H1 (cell line): Measurements from ENCODE around the gene LBX2. TPM values are rescaled to one million over a fixed set of nuclear protein-coding genes. Genes with fewer than 3 reads are reported as not detected.
A peak's percentile ranks its signal among the peaks of the same experiment; 100 is the strongest.

Experiments used
- ATF2 ChIP-seq: IDR thresholded peaks from 2 replicates; pipeline ENCODE4 v1.6.1; 2012; ENCODE audit warnings: low read length, inconsistent platforms
- BRCA1 ChIP-seq: IDR thresholded peaks from 2 replicates; pipeline ENCODE4 v1.6.1; 2012; ENCODE audit warnings: low read depth, low read length, improper control_type of control experiment
- CEBPB ChIP-seq: IDR thresholded peaks from 2 replicates; pipeline ENCODE4 v1.6.1; 2012; ENCODE audit warnings: low read depth, low read length
- CHD2 ChIP-seq: IDR thresholded peaks from 2 replicates; pipeline ENCODE4 v1.6.1; 2012; ENCODE audit warnings: low read length, improper control_type of control experiment
- CREB1 ChIP-seq: IDR thresholded peaks from 2 replicates; pipeline ENCODE4 v1.6.1; 2012; ENCODE audit warnings: inconsistent platforms
- EGR1 ChIP-seq: IDR thresholded peaks from 2 replicates; pipeline ENCODE4 v1.6.1; 2011; ENCODE audit warnings: low read depth, low read length, borderline replicate concordance
- EZH2 ChIP-seq: fragments of 200-600 bp; sonication (generic); IDR thresholded peaks from 2 replicates; pipeline ENCODE4 v1.7.1; 2012; ENCODE audit warnings: low read depth, mild to moderate bottlenecking, moderate library complexity, low read length, inconsistent platforms; ENCODE audit not compliant: severe bottlenecking
- GABPA ChIP-seq: IDR thresholded peaks from 2 replicates; pipeline ENCODE4 v1.6.1; 2011; ENCODE audit warnings: mild to moderate bottlenecking, low read length, moderate library complexity, borderline replicate concordance; ENCODE audit not compliant: insufficient read depth
- HDAC6 ChIP-seq: IDR thresholded peaks from one replicate; pipeline ENCODE4 v1.7.1; 2012; ENCODE audit warnings: low read depth, mild to moderate bottlenecking, inconsistent platforms, low read length, moderate library complexity
- JUND ChIP-seq: IDR thresholded peaks from 2 replicates; pipeline ENCODE4 v1.6.1; 2011; ENCODE audit warnings: mild to moderate bottlenecking, improper control_type of control experiment, low read length
- KDM4A ChIP-seq: IDR thresholded peaks from one replicate; pipeline ENCODE4 v1.7.1; 2012; ENCODE audit warnings: low read depth, mild to moderate bottlenecking, moderate library complexity, low read length, inconsistent platforms; ENCODE audit not compliant: severe bottlenecking
- NANOG ChIP-seq: IDR thresholded peaks from 2 replicates; pipeline ENCODE4 v1.6.1; 2011; ENCODE audit warnings: low read length, low read depth, mild to moderate bottlenecking, inconsistent platforms; ENCODE audit not compliant: insufficient read depth, poor library complexity, severe bottlenecking
- RXRA ChIP-seq: IDR thresholded peaks from 2 replicates; pipeline ENCODE4 v1.6.1; 2011; ENCODE audit warnings: low read depth, mild to moderate bottlenecking, low read length, moderate library complexity; ENCODE audit not compliant: insufficient read depth
- SAP30 ChIP-seq: fragments of 300-600 bp; sonication (generic); IDR thresholded peaks from 2 replicates; pipeline ENCODE4 v1.7.1; 2012; ENCODE audit warnings: low read length, moderate library complexity, mild to moderate bottlenecking, inconsistent platforms; ENCODE audit not compliant: insufficient read depth, insufficient replicate concordance
- SIN3A ChIP-seq, 2 experiments: IDR thresholded peaks in 1 of 2; conservative IDR thresholded peaks in 1 of 2; 2 replicates each; pipeline ENCODE4 v1.6.1; 2011 to 2012; ENCODE audit warnings: low read length in 2 of 2, improper control_type of control experiment in 1 of 2, low read depth in 1 of 2, mild to moderate bottlenecking in 1 of 2
- SIRT6 ChIP-seq: IDR thresholded peaks from one replicate; pipeline ENCODE4 v1.7.1; 2012; ENCODE audit warnings: low read length, inconsistent platforms
- SP1 ChIP-seq: IDR thresholded peaks from 2 replicates; pipeline ENCODE4 v1.6.1; 2011; ENCODE audit warnings: low read depth, low read length
- polyA plus RNA-seq, 7 experiments: library from polyadenylated mRNA; depleted of rRNA in 3 of 7; stranded (reverse) in 5 of 7; unstranded in 2 of 7; fragments of >200 nt in 5 of 7; fragments of 200-250 nt in 2 of 7; gene quantifications; 1 replicate in 5 of 7; 2 replicates in 1 of 7; 4 replicates in 1 of 7; pipeline versions ENCODE4 v1.2.1 to v1.2.3, GENCODE V29; 2011 to 2013; ENCODE audit warnings: missing spikeins in 2 of 7, mixed read lengths in 2 of 7
- total RNA-seq: library from RNA; stranded (reverse); fragmentation: NEBNext Ultra II Directional; extraction: Animal tissue kit (Norgen Biotek cat#: 25700); gene quantifications from 2 replicates; pipeline ENCODE4 v1.2.1, GENCODE V29; 2021
- TF ChIP-seq, protein P1 (sequence below), 3 experiments: IDR thresholded peaks; 1 replicate in 2 of 3; 2 replicates in 1 of 3; pipeline versions ENCODE4 v1.5.1 to v1.6.1; 2011; ENCODE audit warnings: low read length in 3 of 3, mild to moderate bottlenecking in 3 of 3, inconsistent platforms in 2 of 3, low read depth in 1 of 3, moderate library complexity in 1 of 3; ENCODE audit not compliant: insufficient read depth in 1 of 3; ENCODE audit errors: control extremely low read depth in 1 of 3
- TF ChIP-seq, protein P2 (sequence below): IDR thresholded peaks from 2 replicates; pipeline ENCODE4 v1.6.1; 2011; ENCODE audit warnings: low read length, improper control_type of control experiment

Gene LBX2
- total and polyA plus RNA-seq, 2 of the 8 experiments (the other 6 are each of a cell fraction or from before 2014, with no cell fraction given) = 0.27 TPM; not detected in 1

DNA sequence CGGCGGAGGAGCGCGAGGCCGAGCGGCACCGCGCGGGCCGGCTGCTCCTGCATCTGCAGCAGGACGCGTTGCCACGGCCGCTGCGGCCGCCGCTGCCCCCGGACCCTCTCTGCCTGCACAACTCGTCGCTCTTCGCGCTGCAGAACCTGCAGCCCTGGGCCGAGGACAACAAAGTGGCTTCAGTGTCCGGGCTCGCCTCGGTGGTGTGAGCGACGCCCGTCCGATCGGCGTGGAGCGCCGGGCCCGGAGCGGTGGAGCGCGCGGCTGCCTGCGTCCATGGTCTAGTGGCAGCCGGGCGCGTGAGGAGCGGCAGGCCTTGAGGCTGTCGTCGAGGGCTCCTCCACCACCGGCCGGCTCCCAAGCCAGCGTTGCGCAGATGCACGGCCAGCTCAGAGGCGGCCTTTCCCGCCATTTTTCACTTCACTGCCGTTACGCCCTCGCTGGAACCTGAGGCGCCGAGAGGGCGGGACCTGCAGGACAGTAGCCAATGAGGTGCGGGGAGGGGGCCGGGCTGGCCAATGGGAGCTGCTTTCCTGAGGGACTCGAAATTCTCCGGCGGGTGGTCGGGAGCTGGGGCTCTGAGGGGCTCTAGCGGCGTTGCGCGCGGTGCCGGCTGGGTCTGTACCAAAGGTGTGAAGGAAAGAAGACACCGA is 16.7 kb upstream of the LBX2 start (continued):
- TF ChIP-seq EZH2 (peak; percentile 47), SAP30 (no peak), CREB1 (no peak), SP1 (peak; percentile 94), KDM4A (peak; percentile 99), SIN3A (conservative IDR thresholded peaks at IDR 0.05 in 1 of 2, IDR thresholded peaks at IDR 0.05 in 1 of 2; ENCODE audit: low read depth in 1 of 2, low read length in 2 of 2) (no peak), EGR1 (peak; percentile 26; the same call in 1 of the 2 replicates), ATF2 (no peak), SIRT6 (no peak), CHD2 (peak; percentile 80), CEBPB (no peak), NANOG (no peak), HDAC6 (no peak), JUND (no peak), RXRA (no peak), BRCA1 (no peak), GABPA (0 out of 2 replicates have a peak, but pooled peaks have one; percentile 11)
- TF ChIP-seq, protein P1, sequence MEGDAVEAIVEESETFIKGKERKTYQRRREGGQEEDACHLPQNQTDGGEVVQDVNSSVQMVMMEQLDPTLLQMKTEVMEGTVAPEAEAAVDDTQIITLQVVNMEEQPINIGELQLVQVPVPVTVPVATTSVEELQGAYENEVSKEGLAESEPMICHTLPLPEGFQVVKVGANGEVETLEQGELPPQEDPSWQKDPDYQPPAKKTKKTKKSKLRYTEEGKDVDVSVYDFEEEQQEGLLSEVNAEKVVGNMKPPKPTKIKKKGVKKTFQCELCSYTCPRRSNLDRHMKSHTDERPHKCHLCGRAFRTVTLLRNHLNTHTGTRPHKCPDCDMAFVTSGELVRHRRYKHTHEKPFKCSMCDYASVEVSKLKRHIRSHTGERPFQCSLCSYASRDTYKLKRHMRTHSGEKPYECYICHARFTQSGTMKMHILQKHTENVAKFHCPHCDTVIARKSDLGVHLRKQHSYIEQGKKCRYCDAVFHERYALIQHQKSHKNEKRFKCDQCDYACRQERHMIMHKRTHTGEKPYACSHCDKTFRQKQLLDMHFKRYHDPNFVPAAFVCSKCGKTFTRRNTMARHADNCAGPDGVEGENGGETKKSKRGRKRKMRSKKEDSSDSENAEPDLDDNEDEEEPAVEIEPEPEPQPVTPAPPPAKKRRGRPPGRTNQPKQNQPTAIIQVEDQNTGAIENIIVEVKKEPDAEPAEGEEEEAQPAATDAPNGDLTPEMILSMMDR (IDR thresholded peaks at IDR 0.05; ENCODE audit: control extremely low read depth in 1 of 3, insufficient read depth in 1 of 3, low read depth in 1 of 3, low read length in 3 of 3) = no peak
- TF ChIP-seq, protein P2, sequence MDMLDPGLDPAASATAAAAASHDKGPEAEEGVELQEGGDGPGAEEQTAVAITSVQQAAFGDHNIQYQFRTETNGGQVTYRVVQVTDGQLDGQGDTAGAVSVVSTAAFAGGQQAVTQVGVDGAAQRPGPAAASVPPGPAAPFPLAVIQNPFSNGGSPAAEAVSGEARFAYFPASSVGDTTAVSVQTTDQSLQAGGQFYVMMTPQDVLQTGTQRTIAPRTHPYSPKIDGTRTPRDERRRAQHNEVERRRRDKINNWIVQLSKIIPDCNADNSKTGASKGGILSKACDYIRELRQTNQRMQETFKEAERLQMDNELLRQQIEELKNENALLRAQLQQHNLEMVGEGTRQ = no peak
